Loucy (cell line): ENCODE results near the gene JARID2.

Source experiments
- EZH2phosphoT487 ChIP-seq: fragments of 200-600 bp; IDR thresholded peaks from 2 replicates; pipeline ENCODE4 v1.6.1; 2018; ENCODE audit warnings: antibody characterized with exemption, mild to moderate bottlenecking, moderate library complexity, borderline replicate concordance
- TF ChIP-seq, protein P1 (sequence below): fragments of 200-600 bp; sonication (generic); conservative IDR thresholded peaks from 2 replicates; pipeline ENCODE4 v1.5.1; 2014; ENCODE audit warnings: mild to moderate bottlenecking, antibody characterized with exemption, low read length

- TF ChIP-seq, protein P1, sequence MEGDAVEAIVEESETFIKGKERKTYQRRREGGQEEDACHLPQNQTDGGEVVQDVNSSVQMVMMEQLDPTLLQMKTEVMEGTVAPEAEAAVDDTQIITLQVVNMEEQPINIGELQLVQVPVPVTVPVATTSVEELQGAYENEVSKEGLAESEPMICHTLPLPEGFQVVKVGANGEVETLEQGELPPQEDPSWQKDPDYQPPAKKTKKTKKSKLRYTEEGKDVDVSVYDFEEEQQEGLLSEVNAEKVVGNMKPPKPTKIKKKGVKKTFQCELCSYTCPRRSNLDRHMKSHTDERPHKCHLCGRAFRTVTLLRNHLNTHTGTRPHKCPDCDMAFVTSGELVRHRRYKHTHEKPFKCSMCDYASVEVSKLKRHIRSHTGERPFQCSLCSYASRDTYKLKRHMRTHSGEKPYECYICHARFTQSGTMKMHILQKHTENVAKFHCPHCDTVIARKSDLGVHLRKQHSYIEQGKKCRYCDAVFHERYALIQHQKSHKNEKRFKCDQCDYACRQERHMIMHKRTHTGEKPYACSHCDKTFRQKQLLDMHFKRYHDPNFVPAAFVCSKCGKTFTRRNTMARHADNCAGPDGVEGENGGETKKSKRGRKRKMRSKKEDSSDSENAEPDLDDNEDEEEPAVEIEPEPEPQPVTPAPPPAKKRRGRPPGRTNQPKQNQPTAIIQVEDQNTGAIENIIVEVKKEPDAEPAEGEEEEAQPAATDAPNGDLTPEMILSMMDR: no peak
- TF ChIP-seq EZH2phosphoT487: no peak
These were observed 258.2 kb downstream of the JARID2 start for GRCh38 chr6:15504040-15504495.
